Stimulated activated CD4-positive, alpha-beta T cell treated with anti-CD3 and anti-CD28 coated beads, TNF-alpha, amount 100 ng/mL, for 48 hours (primary cell): Measurements from ENCODE around the gene ASB4.

Experiments used
- DNase-seq, 3 donors: peaks; one replicate each; pipeline ENCODE4 v3.0.0-alpha.2; 2020; ENCODE audit warnings: low read depth in 3 of 3

Gene ASB4

GRCh38 chr7:95526128-95526738, 40.5 kb downstream of the ASB4 start:
- no peak for DNase-seq

- peak in 1 of 3 donors; percentile 2 for DNase-seq
These were observed 41.5 kb downstream of the ASB4 start for GRCh38 chr7:95527033-95527775.

GRCh38 chr7:95527776-95528250, 42.1 kb downstream of the ASB4 start:
- DNase-seq: no peak

- DNase-seq: no peak
These were observed 44.0 kb downstream of the ASB4 start for GRCh38 chr7:95529701-95530100.

- DNase-seq: no peak
These were observed 45.1 kb downstream of the ASB4 start for GRCh38 chr7:95530881-95531280.

- DNase-seq: no peak
These were observed 46.0 kb downstream of the ASB4 start for GRCh38 chr7:95531605-95532219.

GRCh38 chr7:95534796-95535195, 49.1 kb downstream of the ASB4 start:
- DNase-seq: no peak

GRCh38 chr7:95535662-95536061, 49.9 kb downstream of the ASB4 start:
- no peak for DNase-seq

- no peak for DNase-seq
These were observed 51.0 kb downstream of the ASB4 start for GRCh38 chr7:95536656-95537311.

- no peak for DNase-seq
These were observed 51.7 kb downstream of the ASB4 start for GRCh38 chr7:95537468-95537867.

GRCh38 chr7:95539426-95539825, 53.7 kb downstream of the ASB4 start:
- DNase-seq: no peak

- DNase-seq: no peak
These were observed 54.6 kb downstream of the ASB4 start for GRCh38 chr7:95540366-95540765.

- no peak for DNase-seq
These were observed 57.6 kb downstream of the ASB4 start for GRCh38 chr7:95543312-95543711.

GRCh38 chr7:95544171-95544570, 58.4 kb downstream of the ASB4 start:
- DNase-seq: no peak

- no peak for DNase-seq
These were observed 59.4 kb downstream of the ASB4 start for GRCh38 chr7:95545007-95545615.

- no peak for DNase-seq
These were observed 59.9 kb downstream of the ASB4 start for GRCh38 chr7:95545673-95546072.

GRCh38 chr7:95546647-95547046, 60.9 kb downstream of the ASB4 start:
- DNase-seq: no peak

GRCh38 chr7:95547361-95548348, 61.9 kb downstream of the ASB4 start:
- no peak for DNase-seq

GRCh38 chr7:95549818-95550529, 64.2 kb downstream of the ASB4 start:
- no peak for DNase-seq

- DNase-seq: no peak
These were observed 64.8 kb downstream of the ASB4 start for GRCh38 chr7:95550546-95550945.
